ENCODE results near the gene APCDD1.
A peak's percentile ranks its signal among the peaks of the same experiment; 100 is the strongest.

APCDD1 gene

GRCh38 chr18:10453806-10454680 is at the start of gene APCDD1:
APCDD1 (plus strand) TSS chr18:10454635; CDS start chr18:10454982, 347 bp downstream.
- no peak for TF ChIP-seq CTCF (IDR thresholded peaks at IDR 0.05; ENCODE audit: control extremely low read depth, extremely low read depth, low read depth, missing control alignments)
- POLR2A ChIA-PET, result no interaction called here
- CTCF ChIA-PET, result no interaction called here
- DNase-seq (ENCODE audit: extremely low spot score), result peak; percentile 35

- TF ChIP-seq CTCF (IDR thresholded peaks at IDR 0.05; ENCODE audit: control extremely low read depth, extremely low read depth, low read depth, missing control alignments), result no peak
- POLR2A ChIA-PET, result no interaction called here
- no peak for DNase-seq (ENCODE audit: extremely low spot score)
- CTCF ChIA-PET, result no interaction called here
Measured at GRCh38 chr18:10405014-10405493, 49.4 kb upstream of the APCDD1 start.

GRCh38 chr18:10405816-10406663 is 48.4 kb upstream of the APCDD1 start:
- no peak for DNase-seq (ENCODE audit: extremely low spot score)
- no peak for TF ChIP-seq CTCF (IDR thresholded peaks at IDR 0.05; ENCODE audit: control extremely low read depth, extremely low read depth, low read depth, missing control alignments)
- ChIA-PET POLR2A (no interaction called here), CTCF (interaction anchor here (1.1 to 1.3 kb wide), 2 partner anchors 8 to 10 kb away, joined by 3 read pairs; no protein-coding TSS in a partner anchor)

GRCh38 chr18:10408131-10408530 is 46.3 kb upstream of the APCDD1 start:
- no peak for DNase-seq (ENCODE audit: extremely low spot score)
- TF ChIP-seq CTCF (IDR thresholded peaks at IDR 0.05; ENCODE audit: control extremely low read depth, extremely low read depth, low read depth, missing control alignments), result no peak
- CTCF ChIA-PET, result interaction anchor here (1.3 kb wide), 1 partner anchor 9 kb away, joined by 6 read pairs; no protein-coding TSS in a partner anchor
- POLR2A ChIA-PET, result no interaction called here

- TF ChIP-seq CTCF (IDR thresholded peaks at IDR 0.05; ENCODE audit: control extremely low read depth, extremely low read depth, low read depth, missing control alignments), result no peak
- no peak for DNase-seq (ENCODE audit: extremely low spot score)
- CTCF ChIA-PET, result no interaction called here
- POLR2A ChIA-PET, result no interaction called here
Measured at GRCh38 chr18:10409041-10409440, 45.4 kb upstream of the APCDD1 start.

- DNase-seq (ENCODE audit: extremely low spot score), result no peak
- no peak for TF ChIP-seq CTCF (IDR thresholded peaks at IDR 0.05; ENCODE audit: control extremely low read depth, extremely low read depth, low read depth, missing control alignments)
- CTCF ChIA-PET, result no interaction called here
- POLR2A ChIA-PET, result no interaction called here
Measured at GRCh38 chr18:10410472-10411308, 43.7 kb upstream of the APCDD1 start.
